GM18861 (cell line): ENCODE measurements around the gene ARHGAP11A.
"Not testable (repeated sequence)": the region's sequence is repeated elsewhere in the genome, so short reads cannot be mapped to it uniquely, and the experiment has no call there.

Experiments used
- ATAC-seq: cut with Tn5 transposase; IDR thresholded peaks from one replicate; pipeline ENCODE4 v1.9.1; 2021; ENCODE audit not compliant: unreplicated experiment

The ARHGAP11A gene, protein sequence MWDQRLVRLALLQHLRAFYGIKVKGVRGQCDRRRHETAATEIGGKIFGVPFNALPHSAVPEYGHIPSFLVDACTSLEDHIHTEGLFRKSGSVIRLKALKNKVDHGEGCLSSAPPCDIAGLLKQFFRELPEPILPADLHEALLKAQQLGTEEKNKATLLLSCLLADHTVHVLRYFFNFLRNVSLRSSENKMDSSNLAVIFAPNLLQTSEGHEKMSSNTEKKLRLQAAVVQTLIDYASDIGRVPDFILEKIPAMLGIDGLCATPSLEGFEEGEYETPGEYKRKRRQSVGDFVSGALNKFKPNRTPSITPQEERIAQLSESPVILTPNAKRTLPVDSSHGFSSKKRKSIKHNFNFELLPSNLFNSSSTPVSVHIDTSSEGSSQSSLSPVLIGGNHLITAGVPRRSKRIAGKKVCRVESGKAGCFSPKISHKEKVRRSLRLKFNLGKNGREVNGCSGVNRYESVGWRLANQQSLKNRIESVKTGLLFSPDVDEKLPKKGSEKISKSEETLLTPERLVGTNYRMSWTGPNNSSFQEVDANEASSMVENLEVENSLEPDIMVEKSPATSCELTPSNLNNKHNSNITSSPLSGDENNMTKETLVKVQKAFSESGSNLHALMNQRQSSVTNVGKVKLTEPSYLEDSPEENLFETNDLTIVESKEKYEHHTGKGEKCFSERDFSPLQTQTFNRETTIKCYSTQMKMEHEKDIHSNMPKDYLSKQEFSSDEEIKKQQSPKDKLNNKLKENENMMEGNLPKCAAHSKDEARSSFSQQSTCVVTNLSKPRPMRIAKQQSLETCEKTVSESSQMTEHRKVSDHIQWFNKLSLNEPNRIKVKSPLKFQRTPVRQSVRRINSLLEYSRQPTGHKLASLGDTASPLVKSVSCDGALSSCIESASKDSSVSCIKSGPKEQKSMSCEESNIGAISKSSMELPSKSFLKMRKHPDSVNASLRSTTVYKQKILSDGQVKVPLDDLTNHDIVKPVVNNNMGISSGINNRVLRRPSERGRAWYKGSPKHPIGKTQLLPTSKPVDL

DNA sequence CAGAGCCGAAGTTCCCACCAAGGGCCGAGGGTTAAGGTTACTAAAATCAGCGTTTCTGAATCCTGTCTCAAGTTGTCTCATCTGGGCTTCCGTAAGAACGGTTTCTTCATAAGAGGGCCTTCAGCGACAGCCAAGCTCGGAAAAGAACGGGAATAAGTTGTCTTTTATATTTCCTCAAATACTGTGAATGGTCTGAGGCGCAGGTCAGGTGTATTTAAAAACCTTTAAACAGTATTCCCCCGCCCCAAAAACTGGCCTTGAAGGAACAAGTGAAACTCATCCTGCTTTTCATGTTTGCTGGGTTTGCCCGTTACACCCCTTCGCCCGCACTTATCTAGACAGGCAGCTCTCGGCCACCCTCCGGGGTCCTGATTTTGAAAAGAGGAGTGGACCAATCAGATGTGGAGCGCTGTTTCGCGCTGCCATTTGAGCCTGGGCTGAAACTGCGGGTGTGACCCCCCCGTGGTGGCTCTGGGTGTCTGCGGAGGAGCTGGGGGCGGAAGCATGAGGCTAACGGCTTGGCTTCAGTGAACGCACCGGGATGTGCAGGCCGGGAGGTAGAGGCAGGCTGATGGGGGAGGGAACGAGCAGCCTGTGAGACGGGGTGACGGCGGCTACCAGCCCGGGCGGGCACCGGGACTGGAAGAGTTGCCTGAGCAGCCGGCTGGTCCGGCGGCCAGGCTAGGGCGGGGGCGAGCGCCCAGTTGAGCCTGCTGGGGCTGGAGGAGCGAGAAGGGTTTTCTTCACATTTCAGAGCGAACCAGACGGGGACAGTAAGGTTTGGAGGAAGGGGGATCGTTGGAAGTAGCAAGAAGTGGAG, at the start of gene ARHGAP11A:
TSS of gene ARHGAP11A (plus strand) at position 454 of the 820 bp plus-strand sequence. CDS start 708 bp downstream, outside the sequence.
- ATAC-seq = peak; percentile 53

DNA sequence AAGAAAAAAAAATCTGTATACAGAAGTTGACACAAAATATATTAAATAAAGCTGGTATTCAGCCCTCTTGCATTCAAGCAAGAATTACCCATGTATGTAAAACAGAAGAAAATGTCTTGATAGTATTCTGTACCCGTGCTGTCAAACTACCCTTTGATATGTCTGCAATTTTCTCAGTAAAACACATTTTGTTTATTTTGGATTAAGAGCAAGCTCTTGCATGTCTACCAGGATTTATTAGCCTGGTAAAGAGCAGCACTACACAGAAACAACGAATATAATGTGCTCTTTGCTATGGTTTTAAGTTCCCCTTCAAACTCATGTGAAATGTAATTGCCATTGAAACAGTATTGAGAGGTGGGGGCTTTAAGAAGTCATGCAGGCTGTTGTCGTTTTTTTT, 46.3 kb upstream of the ARHGAP11A start:
- ATAC-seq = not testable (repeated sequence)

DNA sequence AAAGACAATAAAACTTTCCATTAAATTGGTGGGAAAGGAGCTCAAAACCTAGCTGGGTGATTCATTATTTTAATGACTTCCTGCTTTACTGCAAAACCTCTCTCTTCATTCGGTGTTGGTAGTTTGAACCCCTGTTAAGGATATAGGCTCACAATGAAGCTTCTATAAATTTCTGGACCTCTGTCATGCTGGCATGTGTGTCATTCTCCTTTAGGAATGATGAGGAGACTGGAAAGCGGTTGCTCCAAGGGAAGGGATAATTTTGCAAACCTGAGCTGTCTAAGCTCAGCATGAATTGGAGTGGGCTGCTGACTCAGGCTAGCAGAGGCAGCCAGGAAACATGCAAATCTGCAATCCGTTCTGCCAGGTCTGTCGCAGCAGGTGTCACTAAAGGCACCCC, 36.8 kb upstream of the ARHGAP11A start:
- not testable (repeated sequence) for ATAC-seq

DNA sequence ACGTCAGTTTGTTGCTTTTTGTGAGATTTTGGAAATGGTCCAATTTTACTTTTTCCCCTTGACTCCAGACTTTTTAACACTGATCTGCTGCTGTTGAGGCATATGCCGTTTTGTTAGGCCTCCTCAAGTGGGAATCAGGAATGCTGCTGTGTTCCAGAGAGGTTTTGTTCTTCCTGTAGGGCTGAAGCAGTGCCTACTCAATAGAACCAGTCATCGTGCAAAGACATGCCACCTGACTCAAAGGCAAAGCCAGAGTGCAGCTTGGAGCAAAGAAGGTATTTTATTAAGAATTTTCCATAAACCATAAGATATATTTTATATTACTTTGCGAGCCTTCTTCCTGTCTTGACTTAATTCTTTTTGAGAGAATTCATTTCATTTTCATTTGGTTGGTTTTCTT, 29.5 kb upstream of the ARHGAP11A start:
- not testable (repeated sequence) for ATAC-seq

DNA sequence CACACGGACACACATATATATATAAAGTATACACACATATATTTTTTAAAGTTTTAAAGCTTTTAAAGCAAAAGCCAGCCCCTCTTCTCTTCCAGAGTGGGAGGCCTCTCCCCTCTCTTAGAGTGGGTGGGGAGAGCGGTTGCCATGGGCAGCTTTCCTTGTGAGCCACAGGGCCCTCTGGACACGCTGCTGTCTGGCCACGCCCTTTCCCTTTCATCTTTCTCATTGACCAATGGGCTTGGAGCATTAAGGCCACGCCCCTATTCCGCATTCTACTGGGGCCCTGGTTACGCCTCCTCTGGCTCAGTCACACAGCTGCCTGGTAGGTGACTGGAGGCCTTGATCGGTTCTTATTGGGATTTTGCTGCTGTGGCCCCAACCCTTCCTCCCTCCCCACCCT, 22.2 kb upstream of the ARHGAP11A start, which contains the start of gene GOLGA8N:
TSS of gene GOLGA8N (plus strand) at position 306 of the 400 bp plus-strand sequence.
- not testable (repeated sequence) for ATAC-seq

DNA sequence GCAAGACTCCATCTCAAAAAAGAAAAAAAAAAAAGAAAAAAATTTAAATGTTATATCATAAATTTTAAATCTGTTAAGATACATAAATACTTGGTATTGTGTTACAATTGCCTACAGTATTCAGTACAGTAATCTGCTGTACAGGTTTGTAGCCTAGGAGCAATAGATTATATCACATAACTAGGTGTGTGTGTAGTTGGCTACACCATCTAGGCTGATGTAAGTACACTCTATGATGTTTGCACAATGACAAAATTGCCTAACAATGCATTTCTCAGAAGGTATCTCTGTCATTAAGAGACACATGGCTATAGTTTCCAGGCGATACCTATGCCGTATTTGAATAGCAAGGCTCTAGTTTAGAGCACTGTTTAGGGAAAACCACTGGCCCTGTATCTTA, 5.8 kb upstream of the ARHGAP11A start:
- ATAC-seq = not testable (repeated sequence)

DNA sequence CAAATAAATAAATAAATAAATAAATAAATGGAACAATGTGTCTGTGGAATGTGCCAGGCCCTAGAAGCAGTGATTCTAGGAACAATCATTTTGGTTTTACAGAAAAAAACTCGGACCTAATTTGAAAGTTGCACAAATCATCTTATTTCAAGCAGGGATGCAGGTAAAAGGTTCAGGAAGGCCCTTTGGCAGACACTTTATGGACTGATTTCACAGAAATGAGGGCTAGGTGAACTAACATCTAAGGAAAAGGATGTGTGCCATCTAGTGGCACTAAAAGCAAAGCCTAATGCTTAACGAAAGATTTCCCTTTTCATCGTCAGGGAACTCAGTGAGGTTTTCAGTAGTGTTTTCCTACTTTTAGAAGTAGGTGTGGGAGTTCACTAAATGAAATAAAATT, 4.6 kb upstream of the ARHGAP11A start:
- not testable (repeated sequence) for ATAC-seq

DNA sequence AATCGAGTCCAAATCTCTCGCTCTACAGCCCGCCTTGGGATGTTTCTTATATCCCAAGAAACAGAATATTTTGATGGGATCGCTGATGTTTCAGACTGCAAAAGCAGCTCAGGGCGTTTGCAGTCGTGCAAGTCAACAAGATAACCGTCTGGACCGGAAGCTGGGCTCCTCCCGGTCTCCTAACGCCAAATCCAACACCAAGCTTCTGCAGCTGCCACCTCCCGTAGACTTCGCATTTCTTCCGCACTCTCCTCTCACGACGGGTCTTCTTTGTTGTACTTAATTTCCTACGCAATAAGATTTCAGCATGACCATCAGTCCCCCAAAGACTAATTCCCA, 623 bp upstream of the ARHGAP11A start:
- peak; percentile 12 for ATAC-seq

DNA sequence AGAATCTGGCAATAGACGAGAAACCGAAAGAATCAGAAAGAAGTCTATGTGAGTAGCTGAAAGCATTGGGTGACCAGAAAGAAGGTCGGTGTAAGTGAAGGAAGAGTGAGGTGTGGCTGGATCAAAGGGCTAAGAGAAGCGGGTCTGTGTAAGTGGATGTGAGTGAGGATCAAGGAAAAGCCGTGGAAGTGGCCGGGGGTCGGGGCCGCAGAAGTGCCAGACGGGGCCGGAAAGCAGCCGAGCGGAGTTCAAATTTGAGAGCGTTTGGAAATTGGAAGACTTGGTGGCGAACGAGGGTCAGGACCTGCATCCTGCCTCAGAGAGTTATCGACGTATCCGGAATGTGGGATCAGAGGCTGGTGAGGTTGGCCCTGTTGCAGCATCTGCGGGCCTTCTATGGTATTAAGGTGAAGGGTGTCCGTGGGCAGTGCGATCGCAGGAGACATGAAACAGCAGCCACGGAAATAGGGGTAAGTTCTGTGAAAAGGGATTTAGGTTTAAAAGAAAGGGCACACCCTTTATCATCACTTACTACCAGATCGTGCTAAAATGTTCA, 645 bp downstream of the ARHGAP11A start:
- peak; percentile 9 for ATAC-seq

DNA sequence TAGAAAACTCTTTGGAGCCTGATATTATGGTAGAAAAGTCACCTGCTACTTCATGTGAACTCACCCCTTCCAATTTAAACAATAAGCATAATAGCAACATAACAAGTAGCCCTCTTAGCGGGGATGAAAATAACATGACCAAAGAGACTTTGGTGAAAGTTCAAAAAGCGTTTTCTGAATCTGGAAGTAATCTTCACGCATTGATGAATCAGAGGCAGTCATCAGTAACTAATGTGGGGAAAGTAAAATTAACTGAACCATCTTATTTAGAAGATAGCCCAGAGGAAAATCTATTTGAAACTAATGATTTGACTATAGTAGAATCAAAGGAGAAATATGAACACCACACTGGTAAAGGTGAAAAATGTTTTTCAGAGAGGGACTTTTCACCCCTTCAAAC, 21.1 kb downstream of the ARHGAP11A start:
- no peak for ATAC-seq

DNA sequence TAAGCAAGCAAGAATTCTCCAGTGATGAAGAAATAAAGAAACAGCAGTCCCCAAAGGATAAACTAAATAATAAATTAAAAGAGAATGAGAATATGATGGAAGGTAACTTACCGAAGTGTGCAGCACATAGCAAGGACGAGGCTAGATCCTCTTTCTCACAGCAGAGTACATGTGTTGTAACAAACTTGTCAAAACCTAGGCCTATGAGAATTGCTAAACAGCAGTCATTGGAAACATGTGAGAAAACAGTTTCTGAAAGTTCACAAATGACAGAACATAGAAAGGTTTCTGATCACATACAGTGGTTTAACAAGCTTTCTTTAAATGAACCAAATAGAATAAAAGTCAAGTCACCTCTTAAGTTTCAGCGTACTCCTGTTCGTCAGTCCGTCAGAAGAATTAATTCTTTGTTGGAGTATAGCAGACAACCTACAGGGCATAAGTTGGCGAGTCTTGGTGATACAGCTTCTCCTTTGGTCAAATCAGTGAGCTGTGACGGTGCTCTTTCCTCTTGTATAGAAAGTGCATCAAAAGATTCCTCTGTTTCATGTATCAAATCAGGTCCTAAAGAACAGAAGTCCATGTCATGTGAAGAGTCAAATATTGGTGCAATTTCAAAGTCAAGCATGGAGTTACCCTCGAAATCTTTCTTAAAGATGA, 21.7 kb downstream of the ARHGAP11A start:
- ATAC-seq = no peak

DNA sequence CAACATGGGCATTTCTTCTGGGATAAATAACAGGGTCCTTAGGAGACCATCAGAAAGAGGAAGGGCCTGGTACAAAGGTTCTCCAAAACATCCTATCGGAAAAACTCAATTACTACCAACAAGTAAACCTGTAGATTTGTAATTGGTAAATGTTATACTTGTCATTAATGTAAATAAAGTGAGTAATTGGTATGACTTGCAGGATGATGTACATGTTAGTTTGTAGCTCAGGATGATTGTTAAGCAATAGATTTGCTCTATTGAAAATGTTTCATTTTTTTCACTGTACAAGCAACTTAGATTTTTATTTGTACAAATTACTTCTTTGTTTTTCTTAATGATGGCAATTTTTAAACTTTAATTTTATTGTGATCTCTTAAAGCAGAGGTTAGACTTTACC, 22.4 kb downstream of the ARHGAP11A start:
- no peak for ATAC-seq

DNA sequence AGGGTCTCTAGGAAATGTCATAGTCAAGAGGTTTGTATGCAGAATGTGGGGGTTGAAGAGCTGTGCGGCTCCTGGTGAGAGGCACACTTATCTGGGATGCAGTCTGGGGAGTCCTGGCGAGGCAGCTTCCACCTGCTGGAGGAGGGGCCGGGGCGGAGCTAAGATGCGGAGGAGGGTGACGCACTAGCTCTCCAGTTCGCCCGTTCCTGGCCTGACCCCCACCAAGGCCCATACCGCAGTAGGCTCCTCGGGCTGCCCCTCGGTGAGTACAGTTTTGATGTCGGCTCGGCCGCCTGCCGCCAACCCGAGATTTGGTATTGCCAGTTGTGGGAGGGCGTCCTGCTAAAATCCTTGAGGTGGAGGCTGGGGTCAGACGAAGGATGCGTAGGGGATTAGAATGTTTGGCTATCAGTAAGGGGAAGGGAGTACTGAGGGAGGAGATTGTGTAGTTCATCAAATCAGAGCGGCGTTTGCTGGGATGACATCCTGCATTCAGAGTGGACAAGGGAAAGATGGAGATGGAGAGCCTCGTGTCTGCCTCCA, 26.3 kb downstream of the ARHGAP11A start, which contains the start of gene SCG5:
TSS of gene SCG5 (plus strand) at position 194 of the 543 bp plus-strand sequence. CDS start 1,883 bp downstream, outside the sequence.
- ATAC-seq = no peak

DNA sequence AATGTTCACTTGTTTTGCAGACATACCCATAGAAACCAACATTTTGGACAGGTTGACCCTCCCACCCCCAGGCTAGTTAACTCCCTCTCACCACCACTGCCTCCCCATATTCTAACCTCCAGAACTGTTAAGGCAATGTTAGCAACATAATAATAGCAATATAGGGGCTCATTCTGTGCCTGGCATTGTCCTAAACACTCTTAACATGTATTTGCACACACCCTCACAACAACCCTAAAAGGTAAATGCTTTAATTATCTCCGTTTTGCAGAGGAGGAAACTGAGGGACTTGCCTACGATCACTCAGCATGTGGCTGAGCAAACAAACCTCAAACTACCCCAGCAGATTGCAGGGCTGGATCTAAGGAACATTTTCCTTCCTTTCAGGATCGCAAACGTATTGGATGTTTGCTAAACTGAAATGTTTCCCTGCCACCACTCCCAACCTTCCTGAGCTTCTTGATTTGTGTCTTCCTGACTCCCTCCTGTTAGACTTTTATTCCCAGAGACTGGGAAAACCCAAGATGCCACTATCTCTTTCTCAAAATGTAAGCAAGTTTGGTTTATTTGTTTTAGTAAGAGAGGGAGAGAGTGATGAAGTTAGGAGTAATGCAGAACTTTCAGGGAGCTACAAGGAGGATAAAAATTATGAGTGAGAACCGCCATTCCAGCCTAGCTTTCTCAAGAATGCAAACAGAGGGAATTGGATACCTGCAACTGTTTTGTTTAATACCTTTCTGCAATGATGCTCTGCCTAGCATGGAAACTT, 27.5 kb downstream of the ARHGAP11A start:
- no peak for ATAC-seq

DNA sequence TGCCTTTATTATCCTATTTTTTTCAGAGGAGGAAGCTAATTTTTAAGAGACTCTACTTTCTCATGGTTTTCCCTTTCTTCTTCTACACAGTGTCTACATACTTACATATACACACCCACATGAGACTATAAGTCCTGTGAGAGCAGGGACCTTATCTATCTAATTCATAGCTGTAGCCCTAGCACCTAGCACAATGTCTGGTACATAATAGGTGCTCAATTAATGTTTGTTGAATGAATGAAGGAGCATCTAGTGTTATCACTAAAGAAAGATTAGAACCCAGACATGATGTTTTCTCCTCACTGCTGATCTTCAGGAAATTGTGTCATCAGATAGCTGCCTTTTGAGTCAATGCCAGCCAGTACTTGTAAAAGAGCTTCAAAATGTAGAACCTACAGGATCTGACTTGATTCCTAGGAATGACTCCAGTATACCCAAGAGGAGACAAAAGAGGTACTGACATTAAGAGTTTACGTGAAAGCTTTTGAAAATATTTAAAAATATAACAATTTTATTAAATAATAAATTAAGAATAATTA, 28.7 kb downstream of the ARHGAP11A start:
- no peak for ATAC-seq

DNA sequence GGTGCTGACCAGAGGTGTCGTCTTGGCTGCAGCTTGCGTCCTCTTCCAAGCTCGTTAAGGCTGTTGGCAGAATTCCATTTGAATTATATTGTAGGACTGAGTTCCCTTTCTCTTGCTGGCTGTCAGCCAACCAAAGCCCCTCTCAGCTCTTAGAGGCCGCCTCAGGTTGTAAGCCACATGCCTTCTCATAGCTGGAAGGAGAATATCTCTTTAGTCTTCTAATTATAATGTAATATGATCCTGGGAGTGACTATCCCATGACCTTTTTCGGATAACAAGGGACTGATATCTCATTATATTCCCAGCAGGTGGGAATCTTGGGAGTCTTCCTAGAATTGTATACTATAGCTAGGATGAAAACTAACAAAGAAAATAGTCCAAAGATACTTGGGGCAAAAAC, 31.0 kb downstream of the ARHGAP11A start:
- no peak for ATAC-seq

DNA sequence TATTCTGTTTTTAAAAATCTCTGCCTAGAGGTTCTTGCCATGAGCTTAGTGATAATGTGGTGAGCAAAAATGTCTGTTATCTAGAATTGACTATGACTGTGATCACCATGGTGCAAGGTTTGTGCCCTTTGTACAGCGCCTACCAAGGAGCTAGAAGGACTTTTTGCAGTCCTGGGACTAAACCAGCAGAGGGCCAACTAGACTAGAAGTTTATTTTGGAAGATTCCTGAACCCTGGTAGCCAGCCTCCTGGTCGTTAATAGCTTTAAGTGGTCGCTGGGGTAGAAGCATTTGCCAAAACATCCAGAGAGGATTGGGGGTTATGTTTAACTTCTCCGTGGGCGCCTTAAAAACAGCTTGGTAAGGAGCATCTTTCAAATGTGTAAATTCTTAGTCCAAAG, 34.0 kb downstream of the ARHGAP11A start:
- no peak for ATAC-seq

DNA sequence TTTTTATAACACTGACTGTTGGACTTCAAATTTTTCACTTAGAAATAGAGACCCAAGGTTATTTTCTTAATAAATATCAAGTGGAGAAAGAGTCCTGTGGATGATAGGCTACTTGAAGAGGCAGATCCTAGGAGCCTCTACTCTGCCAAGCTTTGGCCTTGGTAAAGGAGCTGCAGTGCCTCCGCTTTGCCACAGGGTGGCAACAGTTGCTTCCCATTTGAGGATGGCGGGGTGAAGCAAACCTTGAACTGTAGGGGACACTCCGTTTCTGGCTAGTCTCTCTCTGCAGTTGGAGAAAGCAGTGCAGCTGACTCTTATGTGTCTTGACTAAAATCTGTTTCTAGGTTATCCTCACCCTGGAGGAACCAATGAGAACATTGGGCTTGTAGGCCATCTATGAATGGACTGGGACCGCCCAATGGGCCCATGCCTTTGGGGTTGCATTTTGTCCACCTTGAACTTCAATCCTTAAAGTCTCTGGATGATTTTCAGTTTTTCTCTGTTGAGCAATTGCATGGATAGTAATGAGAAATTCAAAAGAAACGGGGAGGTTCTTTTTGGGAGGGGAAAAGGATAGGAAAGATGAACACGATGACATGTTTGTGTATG, 36.0 kb downstream of the ARHGAP11A start:
- ATAC-seq = peak; percentile 86
